H1 (cell line): ENCODE results near the gene ABHD17B. TPM values are rescaled to one million over a fixed set of nuclear protein-coding genes. Genes with fewer than 3 reads are reported as not detected.

ENCODE experiments used
- CTCF ChIA-PET: fragments of 300-600 bp; sonication (Branson Sonifier 250); formaldehyde crosslinking; loops from one replicate; lab custom pipeline; 2021; ENCODE audit not compliant: partially characterized antibody; lab: Charles Lee
- POLR2A ChIA-PET: fragments of 300-600 bp; sonication (Branson Sonifier 250); formaldehyde crosslinking; loops from one replicate; lab custom pipeline; 2021; ENCODE audit warnings: inconsistent platforms; ENCODE audit not compliant: partially characterized antibody; lab: Charles Lee
- DNase-seq, 2 experiments: peaks; one replicate each; pipeline versions ENCODE4 v3.0.0 to v3.0.0-alpha.2; 2010 to 2022; ENCODE audit warnings: low spot score in 2 of 2, low read depth in 1 of 2, mixed read lengths in 1 of 2
- FAIRE-seq: peaks from 2 replicates; lab custom pipeline; 2011; peaks lifted over from hg19 to GRCh38; lab: Jason Lieb, UNC
- H2AFZ ChIP-seq: 2 replicates; pipeline ENCODE4 v1.8.1; 2012; ENCODE audit warnings: low read length, inconsistent platforms
- H2AK5ac ChIP-seq: 2 replicates; pipeline ENCODE4 v1.6.1; 2013; ENCODE audit warnings: low read depth, low read length
- H2BK120ac ChIP-seq: replicated peaks from 2 replicates; pipeline ENCODE3; 2013; ENCODE audit warnings: low read depth, low read length, inconsistent platforms
- H2BK12ac ChIP-seq: 2 replicates; pipeline ENCODE4 v1.6.1; 2013; ENCODE audit warnings: low read depth, low read length
- H2BK15ac ChIP-seq: 2 replicates; pipeline ENCODE4 v1.6.1; 2013; ENCODE audit warnings: low read length
- H2BK20ac ChIP-seq: 2 replicates; pipeline ENCODE4 v1.6.1; 2013; ENCODE audit warnings: low read length
- H2BK5ac ChIP-seq: 2 replicates; pipeline ENCODE4 v1.6.1; 2013; ENCODE audit warnings: low read depth, low read length
- H3K14ac ChIP-seq: 2 replicates; pipeline ENCODE4 v1.6.1; 2013; ENCODE audit warnings: inconsistent platforms; ENCODE audit not compliant: insufficient read length
- H3K18ac ChIP-seq: 2 replicates; pipeline ENCODE4 v1.6.1; 2013; ENCODE audit warnings: low read length; ENCODE audit errors: extremely low read depth
- H3K23ac ChIP-seq: 2 replicates; pipeline ENCODE4 v1.6.1; 2013; ENCODE audit warnings: inconsistent platforms; ENCODE audit not compliant: insufficient read length
- H3K23me2 ChIP-seq: 2 replicates; pipeline ENCODE4 v1.6.1; 2013; ENCODE audit warnings: low read depth, low read length
- H3K27ac ChIP-seq: 2 replicates; pipeline ENCODE4 v1.6.1; 2011; ENCODE audit warnings: low read depth, low read length, inconsistent platforms
- H3K27me3 ChIP-seq, 4 experiments: replicated peaks in 1 of 4; 1 replicate in 1 of 4; 2 replicates in 3 of 4; pipeline versions ENCODE4 v1.6.1 to v1.8.1; 2011 to 2013; ENCODE audit warnings: low read length in 3 of 4, mild to moderate bottlenecking in 3 of 4, inconsistent platforms in 2 of 4, mixed read lengths in 2 of 4, moderate library complexity in 1 of 4; ENCODE audit not compliant: control insufficient read depth in 3 of 4, insufficient read depth in 3 of 4; ENCODE audit errors: extremely low read depth in 1 of 4
- H3K36me3 ChIP-seq, 4 experiments: 2 replicates each; pipeline versions ENCODE4 v1.6.1 to v1.8.1; 2011 to 2013; ENCODE audit warnings: mild to moderate bottlenecking in 4 of 4, low read length in 3 of 4, moderate library complexity in 2 of 4, control low read depth in 1 of 4, inconsistent platforms in 1 of 4; ENCODE audit not compliant: insufficient read depth in 4 of 4, control insufficient read depth in 2 of 4
- H3K4ac ChIP-seq: replicated peaks from 2 replicates; pipeline ENCODE3; 2013; ENCODE audit warnings: low read length, low read depth, mixed read lengths, inconsistent platforms; ENCODE audit not compliant: insufficient read length
- H3K4me1 ChIP-seq, 4 experiments: replicated peaks in 1 of 4; 1 replicate in 1 of 4; 2 replicates in 3 of 4; pipeline versions ENCODE4 v1.6.1 to v1.8.1; 2011 to 2013; ENCODE audit warnings: low read length in 3 of 4, inconsistent platforms in 2 of 4, mixed read lengths in 1 of 4; ENCODE audit not compliant: insufficient read depth in 4 of 4, control insufficient read depth in 3 of 4
- H3K4me2 ChIP-seq, 2 experiments: 2 replicates each; pipeline versions ENCODE4 v1.6.1 to v1.8.1; 2011 to 2013; ENCODE audit warnings: low read depth in 2 of 2, low read length in 2 of 2, control low read depth in 1 of 2, inconsistent platforms in 1 of 2, mild to moderate bottlenecking in 1 of 2; ENCODE audit not compliant: insufficient read depth in 1 of 2
- H3K4me3 ChIP-seq, 4 experiments: fragments of 200-600, 300-600 bp in 1 of 4; sonication (generic), shearing (Covaris generic), sonication (Bioruptor Twin) in 1 of 4; 2 replicates each; pipeline versions ENCODE4 v1.5.1 to v1.8.1; 2011 to 2016; ENCODE audit warnings: low read length in 4 of 4, low read depth in 3 of 4, control low read depth in 2 of 4, inconsistent platforms in 2 of 4, mild to moderate bottlenecking in 2 of 4, mixed read lengths in 1 of 4, moderate library complexity in 1 of 4; ENCODE audit not compliant: insufficient read depth in 2 of 4; ENCODE audit errors: extremely low read depth in 1 of 4
- H3K56ac ChIP-seq: replicated peaks from 2 replicates; pipeline ENCODE3; 2013; ENCODE audit warnings: low read depth, mild to moderate bottlenecking, mixed read lengths, low read length, inconsistent platforms; ENCODE audit not compliant: insufficient read length
- H3K79me1 ChIP-seq: 2 replicates; pipeline ENCODE4 v1.6.1; 2013; ENCODE audit warnings: low read depth, low read length, control low read depth
- H3K79me2 ChIP-seq, 2 experiments: 2 replicates each; pipeline versions ENCODE4 v1.6.1 to v1.8.1; 2012 to 2013; ENCODE audit warnings: low read length in 2 of 2, mild to moderate bottlenecking in 2 of 2, inconsistent platforms in 1 of 2; ENCODE audit not compliant: insufficient read depth in 2 of 2, control insufficient read depth in 1 of 2
- H3K9ac ChIP-seq, 4 experiments: replicated peaks in 1 of 4; 1 replicate in 1 of 4; 2 replicates in 3 of 4; pipeline versions ENCODE4 v1.6.1 to v1.8.1; 2011 to 2013; ENCODE audit warnings: low read depth in 3 of 4, low read length in 3 of 4, control low read depth in 2 of 4, mild to moderate bottlenecking in 2 of 4, moderate library complexity in 2 of 4, inconsistent platforms in 1 of 4; ENCODE audit errors: extremely low read depth in 1 of 4
- H3K9me3 ChIP-seq, 2 experiments: 2 replicates each; pipeline versions ENCODE4 v1.6.1 to v1.8.1; 2012 to 2013; ENCODE audit warnings: mild to moderate bottlenecking in 2 of 2, moderate library complexity in 2 of 2, control low read depth in 1 of 2, inconsistent platforms in 1 of 2, low read depth in 1 of 2, low read length in 1 of 2, mixed read lengths in 1 of 2; ENCODE audit not compliant: insufficient read depth in 2 of 2
- H4K20me1 ChIP-seq, 2 experiments: replicated peaks in 1 of 2; 2 replicates each; pipeline versions ENCODE3 to v1.8.1; 2011 to 2013; ENCODE audit warnings: inconsistent platforms in 2 of 2, low read length in 2 of 2, mild to moderate bottlenecking in 1 of 2; ENCODE audit not compliant: insufficient read depth in 2 of 2, control insufficient read depth in 1 of 2
- H4K5ac ChIP-seq: 2 replicates; pipeline ENCODE4 v1.6.1; 2013; ENCODE audit warnings: low read length, low read depth, mixed read lengths, inconsistent platforms; ENCODE audit not compliant: insufficient read length
- H4K8ac ChIP-seq: 2 replicates; pipeline ENCODE4 v1.8.0; 2013; ENCODE audit warnings: mild to moderate bottlenecking, moderate library complexity, low read length, inconsistent platforms; ENCODE audit not compliant: insufficient read depth; ENCODE audit errors: extremely low read depth
- H4K91ac ChIP-seq: replicated peaks from 2 replicates; pipeline ENCODE3; 2013; ENCODE audit warnings: low read length, mixed read lengths, inconsistent platforms; ENCODE audit not compliant: insufficient read length
- EZH2 ChIP-seq: fragments of 200-600 bp; sonication (generic); IDR thresholded peaks from 2 replicates; pipeline ENCODE4 v1.7.1; 2012; ENCODE audit warnings: low read depth, mild to moderate bottlenecking, moderate library complexity, low read length, inconsistent platforms; ENCODE audit not compliant: severe bottlenecking
- FOSL1 ChIP-seq: IDR thresholded peaks from 2 replicates; pipeline ENCODE4 v1.6.1; 2011; ENCODE audit warnings: mild to moderate bottlenecking, low read depth, low read length, moderate library complexity; ENCODE audit not compliant: insufficient read depth
- HDAC2 ChIP-seq, 2 experiments: fragments of 300-600 bp in 1 of 2; sonication (generic) in 1 of 2; IDR thresholded peaks; 2 replicates each; pipeline ENCODE4 v1.6.1; 2011 to 2012; ENCODE audit warnings: low read depth in 2 of 2, low read length in 2 of 2, mild to moderate bottlenecking in 2 of 2, moderate library complexity in 2 of 2, borderline replicate concordance in 1 of 2, inconsistent platforms in 1 of 2
- NRF1 ChIP-seq: IDR thresholded peaks from 2 replicates; pipeline ENCODE4 v1.6.1; 2011; ENCODE audit warnings: mild to moderate bottlenecking, low read depth, low read length, improper control_type of control experiment
- SIRT6 ChIP-seq: IDR thresholded peaks from one replicate; pipeline ENCODE4 v1.7.1; 2012; ENCODE audit warnings: low read length, inconsistent platforms
- SP2 ChIP-seq: IDR thresholded peaks from 2 replicates; pipeline ENCODE4 v1.6.1; 2012; ENCODE audit warnings: mild to moderate bottlenecking, low read length, inconsistent platforms
- SP4 ChIP-seq: IDR thresholded peaks from 2 replicates; pipeline ENCODE4 v1.6.1; 2012; ENCODE audit warnings: low read length, inconsistent platforms
- TAF7 ChIP-seq: optimal IDR thresholded peaks from 2 replicates; pipeline ENCODE3; 2011; ENCODE audit warnings: low read depth, mild to moderate bottlenecking, inconsistent platforms, low read length, moderate library complexity, borderline replicate concordance
- TBP ChIP-seq: IDR thresholded peaks from 2 replicates; pipeline ENCODE4 v1.6.1; 2011; ENCODE audit warnings: low read depth, low read length, improper control_type of control experiment
- YY1 ChIP-seq: IDR thresholded peaks from 2 replicates; pipeline ENCODE4 v1.6.1; 2011; ENCODE audit warnings: low read depth, mild to moderate bottlenecking, low read length
- WGBS, 2 experiments: shearing (Covaris generic) in 1 of 2; methylation state at CpG; one replicate each; pipeline versions ENCODE4 v1.1.6 to v1.1.7; 2013 to 2015; ENCODE audit warnings: low lambda C conversion rate in 2 of 2, mixed read lengths in 2 of 2, inconsistent platforms in 1 of 2, low coverage in 1 of 2, missing lambda C conversion rate in 1 of 2; ENCODE audit not compliant: insufficient replicate concordance in 2 of 2, insufficient coverage in 1 of 2, insufficient read length in 1 of 2; ENCODE audit errors: extremely low coverage in 1 of 2, missing lambda C conversion rate in 1 of 2; 5-methylcytosine and 5-hydroxymethylcytosine counted together
- polyA plus RNA-seq, 7 experiments: library from polyadenylated mRNA; depleted of rRNA in 3 of 7; stranded (reverse) in 5 of 7; unstranded in 2 of 7; fragments of >200 nt in 5 of 7; fragments of 200-250 nt in 2 of 7; gene quantifications; 1 replicate in 5 of 7; 2 replicates in 1 of 7; 4 replicates in 1 of 7; pipeline versions ENCODE4 v1.2.1 to v1.2.3, GENCODE V29; 2011 to 2013; ENCODE audit warnings: missing spikeins in 2 of 7, mixed read lengths in 2 of 7
- total RNA-seq: library from RNA; stranded (reverse); fragmentation: NEBNext Ultra II Directional; extraction: Animal tissue kit (Norgen Biotek cat#: 25700); gene quantifications from 2 replicates; pipeline ENCODE4 v1.2.1, GENCODE V29; 2021

ABHD17B gene
- total and polyA plus RNA-seq, 2 of the 8 experiments (the other 6 are each of a cell fraction or from before 2014, with no cell fraction given): 37.2 to 60.8 TPM

DNA sequence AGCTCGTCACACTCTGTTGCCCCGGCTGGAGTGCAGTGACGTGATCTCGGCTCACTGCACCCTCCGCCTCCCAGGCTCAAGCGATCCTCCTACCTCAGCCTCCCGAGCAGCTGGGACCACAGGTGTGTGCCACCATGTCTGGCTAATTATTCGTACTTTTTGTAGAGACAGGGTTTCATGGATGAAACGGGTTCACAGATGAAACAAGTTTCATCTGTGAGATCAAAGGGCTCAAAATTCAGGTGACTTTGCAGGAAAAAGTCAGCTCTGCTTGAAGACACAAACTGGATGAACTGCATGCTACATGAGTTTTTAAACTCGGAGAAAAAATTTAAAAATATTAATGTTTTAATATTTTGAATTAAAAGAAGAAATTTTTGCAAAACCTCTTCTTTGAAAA lies 24.5 kb downstream of the ABHD17B start:
- H3K23ac ChIP-seq: no peak overlapping the region
- H4K20me1 ChIP-seq: peaks cover 7% of the 10 kb centered on the region in 2 experiments
- peaks cover 0 to 2% (median 0%) of the 10 kb centered on the region in 4 experiments; a peak in 1 of 7 replicates for H3K4me1 ChIP-seq
- H2BK20ac ChIP-seq: no peak overlapping the region
- H2BK5ac ChIP-seq: no peak overlapping the region
- no peak overlapping the region for H2AK5ac ChIP-seq
- no peak overlapping the region for H3K9ac ChIP-seq
- no peak overlapping the region for H2BK120ac ChIP-seq
- H2BK12ac ChIP-seq: no peak overlapping the region
- no peak overlapping the region for H3K56ac ChIP-seq
- no peak overlapping the region for H4K5ac ChIP-seq
- 0 out of 4 replicates have a peak, but pooled peaks cover 0 to 5% of the 10 kb centered on the region in 2 experiments for H3K9me3 ChIP-seq
- H3K4me2 ChIP-seq: no peak overlapping the region
- no peak overlapping the region for H3K4ac ChIP-seq
- H3K27me3 ChIP-seq: no peaks in the 10 kb centered on the region
- ChIA-PET POLR2A (interaction anchor here (1.5 kb wide), 1 partner anchor 20 kb away, joined by 4 read pairs; no protein-coding TSS in a partner anchor), CTCF (interaction anchor here (0.6 to 2.5 kb wide), 3 partner anchors 17 to 100 kb away, joined by 3 to 6 read pairs (median 4); no protein-coding TSS in a partner anchor)
- H3K23me2 ChIP-seq: no peaks in the 10 kb centered on the region
- no peak for FAIRE-seq
- H3K18ac ChIP-seq: no peak overlapping the region
- H4K8ac ChIP-seq: no peak overlapping the region
- H3K14ac ChIP-seq: no peak overlapping the region
- H3K79me1 ChIP-seq: no peaks in the 10 kb centered on the region
- H3K79me2 ChIP-seq: peaks cover 28 to 100% of the 10 kb centered on the region in 2 experiments
- H2BK15ac ChIP-seq: no peak overlapping the region
- 98% methylated on average over 10 of the region's 10 CpGs; no CpG with 5 or more reads in 1 of the 2 experiments for WGBS, 2 experiments
- peaks cover 0 to 7% (median 0%) of the 10 kb centered on the region in 4 experiments; a peak in 3 of 8 replicates for H3K36me3 ChIP-seq
- no peak overlapping the region for H4K91ac ChIP-seq
- H2AFZ ChIP-seq: no peak overlapping the region
- no peak overlapping the region for H3K27ac ChIP-seq
- no peak for DNase-seq
- no peak for TF ChIP-seq SP2
- no peak for TF ChIP-seq SIRT6
- TF ChIP-seq SP4: no peak
- no peak for TF ChIP-seq EZH2
- TF ChIP-seq FOSL1: no peak
- TF ChIP-seq YY1: no peak
- TF ChIP-seq HDAC2 (IDR thresholded peaks at IDR 0.05; ENCODE audit: borderline replicate concordance in 1 of 2, low read depth in 2 of 2, low read length in 2 of 2): no peak
- no peak for TF ChIP-seq NRF1
- no peak for TF ChIP-seq TBP
- TF ChIP-seq TAF7: no peak
- H3K4me3 ChIP-seq: no peak overlapping the region
